Prostate gland (tissue), 2 donors: ENCODE measurements around the gene ABCA13.

Source experiments
- POLR2AphosphoS5 ChIP-seq: sonication (generic); formaldehyde crosslinking; IDR thresholded peaks from one replicate; pipeline ENCODE4 v1.6.1; 2017; ENCODE audit warnings: antibody characterized with exemption
- TF ChIP-seq, protein P1 (sequence below), 4 experiments: fragments of 200-600 bp in 2 of 4; fragments of 450-650 bp in 2 of 4; sonication (generic) in 2 of 4; IDR thresholded peaks; 1 replicate in 3 of 4; 2 replicates in 1 of 4; pipeline ENCODE4 v1.5.1; 2016 to 2019; ENCODE audit warnings: antibody characterized with exemption in 4 of 4, mild to moderate bottlenecking in 2 of 4, moderate library complexity in 2 of 4

DNA sequence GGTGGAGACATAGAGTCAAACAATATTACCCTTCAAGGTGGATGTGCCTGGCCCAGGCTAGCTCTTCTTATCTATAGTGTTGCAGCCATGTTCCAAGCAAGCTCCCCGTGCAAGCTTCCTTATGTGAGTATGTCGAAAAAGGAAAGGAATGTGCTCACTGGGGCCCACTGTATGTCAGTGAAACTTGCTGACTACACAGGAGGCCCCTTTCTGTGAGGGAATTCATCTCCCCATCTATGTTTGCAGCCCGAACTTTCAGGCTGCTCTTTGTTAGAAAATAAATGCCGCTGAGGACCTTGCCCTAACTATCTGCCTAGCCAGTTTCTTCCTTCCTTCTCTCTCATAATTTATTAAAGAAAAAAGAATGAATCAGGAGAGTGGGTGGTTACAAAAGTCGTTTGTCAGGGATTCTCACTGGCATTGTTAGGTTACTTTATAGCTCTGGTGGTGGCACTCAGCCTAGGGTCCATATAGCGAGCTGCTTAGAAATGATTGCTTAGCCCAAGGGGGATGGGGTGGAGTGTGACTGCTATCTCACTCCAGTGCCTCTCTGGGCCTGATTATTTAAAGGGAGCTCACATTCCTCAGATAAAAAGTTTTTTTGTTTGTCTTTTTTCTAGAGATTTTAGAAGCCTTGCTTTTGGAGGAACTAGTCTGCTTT lies 302.1 kb downstream of the ABCA13 start:
- TF ChIP-seq, protein P1, sequence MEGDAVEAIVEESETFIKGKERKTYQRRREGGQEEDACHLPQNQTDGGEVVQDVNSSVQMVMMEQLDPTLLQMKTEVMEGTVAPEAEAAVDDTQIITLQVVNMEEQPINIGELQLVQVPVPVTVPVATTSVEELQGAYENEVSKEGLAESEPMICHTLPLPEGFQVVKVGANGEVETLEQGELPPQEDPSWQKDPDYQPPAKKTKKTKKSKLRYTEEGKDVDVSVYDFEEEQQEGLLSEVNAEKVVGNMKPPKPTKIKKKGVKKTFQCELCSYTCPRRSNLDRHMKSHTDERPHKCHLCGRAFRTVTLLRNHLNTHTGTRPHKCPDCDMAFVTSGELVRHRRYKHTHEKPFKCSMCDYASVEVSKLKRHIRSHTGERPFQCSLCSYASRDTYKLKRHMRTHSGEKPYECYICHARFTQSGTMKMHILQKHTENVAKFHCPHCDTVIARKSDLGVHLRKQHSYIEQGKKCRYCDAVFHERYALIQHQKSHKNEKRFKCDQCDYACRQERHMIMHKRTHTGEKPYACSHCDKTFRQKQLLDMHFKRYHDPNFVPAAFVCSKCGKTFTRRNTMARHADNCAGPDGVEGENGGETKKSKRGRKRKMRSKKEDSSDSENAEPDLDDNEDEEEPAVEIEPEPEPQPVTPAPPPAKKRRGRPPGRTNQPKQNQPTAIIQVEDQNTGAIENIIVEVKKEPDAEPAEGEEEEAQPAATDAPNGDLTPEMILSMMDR (IDR thresholded peaks at IDR 0.05): no peak
- TF ChIP-seq POLR2AphosphoS5: no peak
